Testis (tissue), 3 donors: Measurements from ENCODE around the gene BLMH. TPM values are rescaled to one million over a fixed set of nuclear protein-coding genes. Genes with fewer than 3 reads are reported as not detected.

Source experiments
- DNase-seq: peaks from one replicate; pipeline ENCODE4 v3.0.0-alpha.2; 2019
- H3K27ac ChIP-seq, 2 donors: fragments of 200-600 bp; sonication (generic); one replicate each; pipeline ENCODE4 v1.5.1; 2019
- H3K27me3 ChIP-seq: fragments of 200-600 bp; sonication (generic); one replicate; pipeline ENCODE4 v1.5.1; 2019
- H3K36me3 ChIP-seq: fragments of 200-600 bp; sonication (generic); one replicate; pipeline ENCODE4 v1.5.1; 2017; ENCODE audit warnings: low read depth; ENCODE audit errors: missing control alignments
- H3K4me1 ChIP-seq: fragments of 200-600 bp; sonication (generic); one replicate; pipeline ENCODE4 v1.5.1; 2019
- H3K4me3 ChIP-seq, 2 donors: fragments of 200-600 bp; sonication (generic); one replicate each; pipeline ENCODE4 v1.5.1; 2017 to 2019
- H3K9me3 ChIP-seq: fragments of 200-600 bp; sonication (generic); one replicate; pipeline ENCODE4 v1.5.1; 2017
- CTCF ChIP-seq, 3 experiments: fragments of 450-650 bp in 2 of 3; fragments of 200-600 bp in 1 of 3; sonication (generic) in 1 of 3; IDR thresholded peaks; one replicate each; pipeline ENCODE4 v1.5.1; 2016 to 2019; ENCODE audit warnings: antibody characterized with exemption in 3 of 3, mild to moderate bottlenecking in 2 of 3, moderate library complexity in 1 of 3
- POLR2A ChIP-seq: fragments of 450-650 bp; IDR thresholded peaks from one replicate; pipeline ENCODE4 v1.6.1; 2017; ENCODE audit warnings: antibody characterized with exemption, mild to moderate bottlenecking, moderate library complexity
- WGBS, 2 donors: methylation state at CpG; one replicate each; pipeline ENCODE4 v1.1.5; 2018; 5-methylcytosine and 5-hydroxymethylcytosine counted together
- intact Hi-C: fragments of 100-400 bp; cut with DNase I; formaldehyde crosslinking; loops from one replicate; pipeline ENCODE4 v1.15.1; 2023; ENCODE audit warnings: low total_unique reads
- polyA plus RNA-seq: library from polyadenylated mRNA; stranded (reverse); fragments of 350-450 nt; fragmentation: Illumina TruSeq; extraction: RNeasy Lipid Tissue Mini Kit (QIAGEN cat#74804); gene quantifications from one replicate; pipeline ENCODE4 v1.2.3, GENCODE V29; 2014; ENCODE audit warnings: low read depth, low replicate concordance; ENCODE audit not compliant: insufficient read depth
- total RNA-seq, 2 donors: library from RNA; depleted of rRNA; stranded (reverse); fragments of >200 nt; gene quantifications; one replicate each; pipeline ENCODE4 v1.2.3, GENCODE V29; 2016

The BLMH gene
- total and polyA plus RNA-seq, 3 donors from 2014 or later = 36.4 to 54.9 (median 46.9) TPM

GRCh38 chr17:30243568-30243967 lies 48.2 kb downstream of the BLMH start:
- Histone ChIP-seq H3K27ac (no peak overlapping the region), H3K9me3 (no peaks in the 10 kb centered on the region), H3K4me1 (no peaks in the 10 kb centered on the region), H3K27me3 (no peaks in the 10 kb centered on the region), H3K4me3 (no peak overlapping the region), H3K36me3 (no peaks in the 10 kb centered on the region)
- intact Hi-C loops = no loop called here
- WGBS, 2 donors = 83% methylated on average over 8 of the region's 8 CpGs
- no peak for DNase-seq
- TF ChIP-seq POLR2A = no peak
- TF ChIP-seq CTCF (IDR thresholded peaks at IDR 0.05) = no peak

- Histone ChIP-seq H3K27me3 (no peaks in the 10 kb centered on the region), H3K4me3 (no peak overlapping the region), H3K9me3 (no peaks in the 10 kb centered on the region), H3K4me1 (peaks cover 4% of the 10 kb centered on the region), H3K36me3 (no peaks in the 10 kb centered on the region), H3K27ac (no peak overlapping the region)
- TF ChIP-seq POLR2A = no peak
- TF ChIP-seq CTCF (IDR thresholded peaks at IDR 0.05) = no peak
- intact Hi-C loops = no loop called here
- DNase-seq = no peak
- 89 to 94% methylated on average over 4 of the region's 4 CpGs for WGBS, 2 donors
Observed at GRCh38 chr17:30243002-30243401, 48.7 kb downstream of the BLMH start.

GRCh38 chr17:30241051-30241450 lies 50.7 kb downstream of the BLMH start:
- WGBS, 2 donors = 88% methylated on average over 6 of the region's 6 CpGs
- TF ChIP-seq CTCF (IDR thresholded peaks at IDR 0.05) = no peak
- TF ChIP-seq POLR2A = no peak
- Histone ChIP-seq H3K36me3 (no peaks in the 10 kb centered on the region), H3K27me3 (no peaks in the 10 kb centered on the region), H3K4me3 (no peak overlapping the region), H3K4me1 (peaks cover 13% of the 10 kb centered on the region), H3K9me3 (no peaks in the 10 kb centered on the region), H3K27ac (no peak overlapping the region)
- intact Hi-C loops = no loop called here
- DNase-seq = no peak

DNA sequence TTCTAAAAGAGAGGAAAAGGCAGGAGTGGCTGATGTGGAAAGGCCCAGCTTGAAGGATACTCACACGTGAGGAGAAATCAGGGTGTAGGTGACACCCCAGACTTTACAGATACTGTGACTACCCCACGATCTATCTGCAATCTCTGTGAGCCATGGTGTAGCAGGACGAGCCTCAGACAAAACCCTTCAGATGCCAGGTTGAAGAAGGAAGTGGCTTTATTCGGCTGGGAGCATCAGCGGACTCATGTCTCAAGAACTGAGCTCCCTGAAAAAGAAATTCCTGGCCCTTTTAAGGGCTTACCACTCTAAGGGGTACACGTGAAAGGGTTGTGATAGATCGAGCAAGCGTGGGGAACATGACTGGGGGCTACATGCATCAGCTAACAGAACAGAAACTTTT lies 51.6 kb downstream of the BLMH start:
- Histone ChIP-seq H3K4me1 (peaks cover 18% of the 10 kb centered on the region), H3K27me3 (no peaks in the 10 kb centered on the region), H3K36me3 (no peaks in the 10 kb centered on the region), H3K27ac (no peak overlapping the region), H3K9me3 (no peaks in the 10 kb centered on the region), H3K4me3 (no peak overlapping the region)
- WGBS, 2 donors = 90 to 93% methylated on average over 8 of the region's 8 CpGs
- DNase-seq = no peak
- TF ChIP-seq POLR2A (no peak), CTCF (IDR thresholded peaks at IDR 0.05) (no peak)
- intact Hi-C loops = no loop called here

DNA sequence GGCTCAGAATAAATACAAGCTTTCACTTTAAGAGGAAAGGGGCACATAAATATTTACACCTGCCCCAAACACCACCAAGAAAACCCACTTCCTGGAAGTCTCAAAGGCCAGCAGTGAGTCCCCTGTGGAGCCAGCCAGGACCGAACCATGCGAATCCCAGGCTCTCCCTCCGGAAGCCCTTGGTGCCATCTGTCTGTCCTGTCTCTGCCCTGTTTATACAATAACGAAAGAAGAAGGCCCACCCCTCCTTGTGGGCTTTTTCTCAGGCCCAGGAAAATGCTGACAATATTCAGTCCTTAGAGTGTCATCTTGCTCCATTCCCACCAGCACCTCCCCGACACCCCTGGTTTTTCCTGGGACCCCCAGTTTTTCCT lies 52.7 kb downstream of the BLMH start:
- Histone ChIP-seq H3K36me3 (no peaks in the 10 kb centered on the region), H3K27ac (no peak overlapping the region), H3K4me3 (no peak overlapping the region), H3K9me3 (no peaks in the 10 kb centered on the region), H3K27me3 (no peaks in the 10 kb centered on the region), H3K4me1 (peaks cover 18% of the 10 kb centered on the region)
- intact Hi-C loops = no loop called here
- TF ChIP-seq POLR2A (no peak), CTCF (IDR thresholded peaks at IDR 0.05) (no peak)
- WGBS, 2 donors = 76 to 94% methylated on average over 5 of the region's 5 CpGs
- no peak for DNase-seq
